D721Med (cell line): Measurements from ENCODE around the gene NFKBIZ.

Source experiments
- DNase-seq: peaks from one replicate; pipeline ENCODE4 v3.0.0; 2011; ENCODE audit warnings: low spot score; ENCODE audit not compliant: insufficient read length
- FAIRE-seq: peaks from 2 replicates; lab custom pipeline; 2011; peaks lifted over from hg19 to GRCh38; lab: Jason Lieb, UNC
- TF ChIP-seq, protein P1 (sequence below): IDR thresholded peaks from 2 replicates; pipeline ENCODE4 v1.5.1; 2012; ENCODE audit warnings: mild to moderate bottlenecking, control low read depth; ENCODE audit not compliant: insufficient read depth; ENCODE audit errors: missing control alignments

Gene NFKBIZ

GRCh38 chr3:101886626-101887025 lies 37.3 kb downstream of the NFKBIZ start:
- TF ChIP-seq, protein P1, sequence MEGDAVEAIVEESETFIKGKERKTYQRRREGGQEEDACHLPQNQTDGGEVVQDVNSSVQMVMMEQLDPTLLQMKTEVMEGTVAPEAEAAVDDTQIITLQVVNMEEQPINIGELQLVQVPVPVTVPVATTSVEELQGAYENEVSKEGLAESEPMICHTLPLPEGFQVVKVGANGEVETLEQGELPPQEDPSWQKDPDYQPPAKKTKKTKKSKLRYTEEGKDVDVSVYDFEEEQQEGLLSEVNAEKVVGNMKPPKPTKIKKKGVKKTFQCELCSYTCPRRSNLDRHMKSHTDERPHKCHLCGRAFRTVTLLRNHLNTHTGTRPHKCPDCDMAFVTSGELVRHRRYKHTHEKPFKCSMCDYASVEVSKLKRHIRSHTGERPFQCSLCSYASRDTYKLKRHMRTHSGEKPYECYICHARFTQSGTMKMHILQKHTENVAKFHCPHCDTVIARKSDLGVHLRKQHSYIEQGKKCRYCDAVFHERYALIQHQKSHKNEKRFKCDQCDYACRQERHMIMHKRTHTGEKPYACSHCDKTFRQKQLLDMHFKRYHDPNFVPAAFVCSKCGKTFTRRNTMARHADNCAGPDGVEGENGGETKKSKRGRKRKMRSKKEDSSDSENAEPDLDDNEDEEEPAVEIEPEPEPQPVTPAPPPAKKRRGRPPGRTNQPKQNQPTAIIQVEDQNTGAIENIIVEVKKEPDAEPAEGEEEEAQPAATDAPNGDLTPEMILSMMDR = no peak
- FAIRE-seq (no peak), DNase-seq (no peak)

DNA sequence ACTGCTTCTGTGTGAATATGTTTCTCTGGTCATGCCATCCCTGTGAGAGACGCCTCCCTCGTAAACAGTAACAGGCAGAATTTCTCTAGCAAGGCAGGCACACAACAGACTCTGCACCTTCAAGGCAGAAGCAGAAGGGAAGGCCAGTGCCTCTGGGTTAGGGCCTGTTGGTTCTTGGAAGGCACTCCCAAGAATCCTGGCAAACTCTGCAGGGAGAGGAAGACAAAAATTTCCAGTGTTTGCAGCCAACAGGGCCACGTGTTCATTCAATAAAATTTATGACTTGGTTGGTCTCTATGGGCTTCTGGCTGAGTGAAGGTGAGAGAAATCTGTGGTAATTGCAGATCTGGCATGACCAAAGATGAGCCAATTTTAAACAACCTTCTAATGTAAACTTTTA lies 39.3 kb downstream of the NFKBIZ start:
- FAIRE-seq (no peak), DNase-seq (no peak)
- TF ChIP-seq, protein P1 = no peak

DNA sequence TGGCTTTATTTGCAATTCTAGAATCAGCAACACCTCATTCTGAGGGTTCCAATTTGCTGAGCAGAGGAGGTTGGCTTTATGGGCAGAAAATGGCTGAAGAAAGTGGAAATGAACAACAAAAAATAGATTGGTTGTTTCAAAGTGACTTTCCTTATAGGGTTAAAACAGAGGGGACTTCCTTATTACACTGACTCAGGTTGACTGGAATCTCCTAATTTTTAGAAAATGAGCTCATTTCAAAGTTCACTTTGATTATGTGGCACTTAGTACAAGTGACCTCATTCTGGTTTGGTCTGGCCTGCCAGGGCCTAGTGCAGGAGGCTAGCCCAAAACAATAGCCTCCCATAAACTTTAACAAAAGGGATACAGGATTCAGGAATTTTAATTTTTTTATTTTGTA lies 41.4 kb downstream of the NFKBIZ start:
- no peak for FAIRE-seq
- TF ChIP-seq, protein P1 = no peak
- no peak for DNase-seq

- FAIRE-seq (no peak), DNase-seq (no peak)
- TF ChIP-seq, protein P1 = no peak
These were observed 43.3 kb downstream of the NFKBIZ start for GRCh38 chr3:101892648-101893047.

DNA sequence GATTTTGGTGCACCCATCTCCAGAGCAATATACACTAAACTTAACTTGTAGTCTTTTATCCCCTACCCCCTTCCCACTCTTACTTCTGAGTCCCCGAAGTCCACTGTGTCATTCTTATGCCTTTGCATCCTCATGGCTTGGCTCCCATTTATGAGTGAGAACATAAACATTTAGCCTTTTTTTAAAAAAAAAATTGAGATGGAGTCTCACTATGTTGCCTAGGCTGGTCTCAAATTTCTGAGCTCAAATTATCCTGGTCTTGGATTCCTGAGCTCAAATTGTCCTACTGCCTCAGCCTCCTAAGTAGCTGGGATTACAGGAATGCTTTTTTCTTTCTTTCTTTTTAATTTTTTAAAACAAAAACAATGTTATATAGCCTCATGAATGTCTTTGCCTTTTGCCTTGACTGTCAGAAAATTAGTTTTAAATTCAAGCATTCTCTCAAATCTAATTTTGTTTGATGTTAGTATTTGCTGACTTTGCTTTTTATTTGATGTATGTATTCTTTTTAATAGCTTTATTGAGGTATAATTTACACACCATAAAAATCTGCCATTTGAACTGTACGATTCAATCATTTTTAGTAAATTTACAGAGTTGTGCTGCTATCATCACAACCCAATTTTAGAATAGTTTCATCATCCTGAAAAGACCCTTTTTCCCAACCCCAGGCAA lies 46.9 kb downstream of the NFKBIZ start:
- FAIRE-seq = no peak
- TF ChIP-seq, protein P1 = no peak
- DNase-seq = no peak

- FAIRE-seq (no peak), DNase-seq (no peak)
- TF ChIP-seq, protein P1 = no peak
These were observed 47.7 kb downstream of the NFKBIZ start for GRCh38 chr3:101897013-101897412.

GRCh38 chr3:101898039-101898438 lies 48.7 kb downstream of the NFKBIZ start:
- no peak for FAIRE-seq
- DNase-seq = no peak

More at GRCh38 chr3:101898039-101898438, 48.7 kb downstream of the NFKBIZ start:
- TF ChIP-seq, protein P1 = no peak
